ENCODE data around the gene DOK3.

DNA sequence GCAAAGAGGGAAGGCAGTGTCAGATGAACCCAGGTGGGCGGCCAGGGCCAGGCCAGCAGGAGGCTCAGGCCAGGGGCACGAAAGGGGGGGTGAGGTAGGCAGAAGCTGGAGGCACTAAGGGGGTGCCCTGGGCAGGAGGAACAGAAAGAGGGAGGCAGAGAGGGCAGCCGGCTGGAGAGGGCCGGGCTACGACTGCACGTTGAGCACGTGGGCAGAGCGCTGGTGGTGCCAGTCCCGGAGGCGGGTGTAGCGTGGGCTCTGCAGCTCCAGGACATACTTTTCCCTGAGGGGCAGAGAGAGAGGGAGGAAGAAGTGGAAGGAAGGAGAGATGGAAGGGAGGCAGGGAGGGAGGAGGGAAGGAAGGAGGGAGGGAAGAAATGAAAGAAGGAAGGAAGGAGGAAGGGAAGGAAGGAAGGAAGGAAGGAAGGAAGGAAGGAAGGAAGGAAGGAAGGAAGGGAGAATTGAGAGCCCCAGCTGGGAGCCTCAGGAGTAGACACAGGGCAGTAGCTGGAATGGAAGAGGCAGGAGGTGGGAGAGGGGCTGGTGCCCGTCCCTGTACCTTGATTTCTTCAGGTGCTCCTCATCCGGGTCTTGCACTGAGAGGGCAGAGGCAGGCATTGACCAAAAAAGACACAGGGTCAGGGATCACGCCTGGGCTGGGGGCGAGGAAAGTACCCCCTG lies 19.2 kb downstream of the DOK3 start:
- TF ChIP-seq REST (IDR thresholded peaks at IDR 0.05; ENCODE audit: low read depth) (no peak), EZH2 (IDR thresholded peaks at IDR 0.05) (no peak), SIN3A (IDR thresholded peaks at IDR 0.05; ENCODE audit: low read depth) (no peak), SP1 (IDR thresholded peaks at IDR 0.05; ENCODE audit: low read depth) (no peak), POLR2A (IDR thresholded peaks at IDR 0.05; ENCODE audit: borderline replicate concordance, extremely low read depth, insufficient read depth, insufficient read length) (no peak), RAD21 (IDR thresholded peaks at IDR 0.05; ENCODE audit: low read depth) (no peak), JUND (IDR thresholded peaks at IDR 0.05) (no peak), POLR2AphosphoS5 (IDR thresholded peaks at IDR 0.05; ENCODE audit: low read depth, low read length) (no peak), YY1 (IDR thresholded peaks at IDR 0.05; ENCODE audit: extremely low read depth, insufficient replicate concordance, low read depth, low read length) (no peak), TCF7L2 (IDR thresholded peaks at IDR 0.05; ENCODE audit: borderline replicate concordance, extremely low read depth, insufficient read depth, insufficient read length) (no peak), EZH2phosphoT487 (IDR thresholded peaks at IDR 0.05; ENCODE audit: borderline replicate concordance) (no peak), ZBTB33 (IDR thresholded peaks at IDR 0.05; ENCODE audit: extremely low read depth, insufficient replicate concordance, low read length) (no peak)
- TF ChIP-seq, protein P1, sequence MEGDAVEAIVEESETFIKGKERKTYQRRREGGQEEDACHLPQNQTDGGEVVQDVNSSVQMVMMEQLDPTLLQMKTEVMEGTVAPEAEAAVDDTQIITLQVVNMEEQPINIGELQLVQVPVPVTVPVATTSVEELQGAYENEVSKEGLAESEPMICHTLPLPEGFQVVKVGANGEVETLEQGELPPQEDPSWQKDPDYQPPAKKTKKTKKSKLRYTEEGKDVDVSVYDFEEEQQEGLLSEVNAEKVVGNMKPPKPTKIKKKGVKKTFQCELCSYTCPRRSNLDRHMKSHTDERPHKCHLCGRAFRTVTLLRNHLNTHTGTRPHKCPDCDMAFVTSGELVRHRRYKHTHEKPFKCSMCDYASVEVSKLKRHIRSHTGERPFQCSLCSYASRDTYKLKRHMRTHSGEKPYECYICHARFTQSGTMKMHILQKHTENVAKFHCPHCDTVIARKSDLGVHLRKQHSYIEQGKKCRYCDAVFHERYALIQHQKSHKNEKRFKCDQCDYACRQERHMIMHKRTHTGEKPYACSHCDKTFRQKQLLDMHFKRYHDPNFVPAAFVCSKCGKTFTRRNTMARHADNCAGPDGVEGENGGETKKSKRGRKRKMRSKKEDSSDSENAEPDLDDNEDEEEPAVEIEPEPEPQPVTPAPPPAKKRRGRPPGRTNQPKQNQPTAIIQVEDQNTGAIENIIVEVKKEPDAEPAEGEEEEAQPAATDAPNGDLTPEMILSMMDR (IDR thresholded peaks at IDR 0.05 in 2 of 3, conservative IDR thresholded peaks at IDR 0.05 in 1 of 3; ENCODE audit: borderline replicate concordance in 1 of 3, insufficient read depth in 1 of 3, low read depth in 2 of 3, low read length in 2 of 3): no peak
- TF ChIP-seq, protein P2, sequence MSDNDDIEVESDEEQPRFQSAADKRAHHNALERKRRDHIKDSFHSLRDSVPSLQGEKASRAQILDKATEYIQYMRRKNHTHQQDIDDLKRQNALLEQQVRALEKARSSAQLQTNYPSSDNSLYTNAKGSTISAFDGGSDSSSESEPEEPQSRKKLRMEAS (IDR thresholded peaks at IDR 0.05): no peak
